Activated CD4-positive, alpha-beta T cell treated with anti-CD3 and anti-CD28 coated beads for 4 hours (primary cell): ENCODE data around the gene S1PR3.
"Not testable (repeated sequence)": the region's sequence is repeated elsewhere in the genome, so short reads cannot be mapped to it uniquely, and the experiment has no call there.

Experiments
- DNase-seq, 2 donors: peaks; one replicate each; pipeline ENCODE4 v3.0.0-alpha.2; 2020

The S1PR3 gene

DNA sequence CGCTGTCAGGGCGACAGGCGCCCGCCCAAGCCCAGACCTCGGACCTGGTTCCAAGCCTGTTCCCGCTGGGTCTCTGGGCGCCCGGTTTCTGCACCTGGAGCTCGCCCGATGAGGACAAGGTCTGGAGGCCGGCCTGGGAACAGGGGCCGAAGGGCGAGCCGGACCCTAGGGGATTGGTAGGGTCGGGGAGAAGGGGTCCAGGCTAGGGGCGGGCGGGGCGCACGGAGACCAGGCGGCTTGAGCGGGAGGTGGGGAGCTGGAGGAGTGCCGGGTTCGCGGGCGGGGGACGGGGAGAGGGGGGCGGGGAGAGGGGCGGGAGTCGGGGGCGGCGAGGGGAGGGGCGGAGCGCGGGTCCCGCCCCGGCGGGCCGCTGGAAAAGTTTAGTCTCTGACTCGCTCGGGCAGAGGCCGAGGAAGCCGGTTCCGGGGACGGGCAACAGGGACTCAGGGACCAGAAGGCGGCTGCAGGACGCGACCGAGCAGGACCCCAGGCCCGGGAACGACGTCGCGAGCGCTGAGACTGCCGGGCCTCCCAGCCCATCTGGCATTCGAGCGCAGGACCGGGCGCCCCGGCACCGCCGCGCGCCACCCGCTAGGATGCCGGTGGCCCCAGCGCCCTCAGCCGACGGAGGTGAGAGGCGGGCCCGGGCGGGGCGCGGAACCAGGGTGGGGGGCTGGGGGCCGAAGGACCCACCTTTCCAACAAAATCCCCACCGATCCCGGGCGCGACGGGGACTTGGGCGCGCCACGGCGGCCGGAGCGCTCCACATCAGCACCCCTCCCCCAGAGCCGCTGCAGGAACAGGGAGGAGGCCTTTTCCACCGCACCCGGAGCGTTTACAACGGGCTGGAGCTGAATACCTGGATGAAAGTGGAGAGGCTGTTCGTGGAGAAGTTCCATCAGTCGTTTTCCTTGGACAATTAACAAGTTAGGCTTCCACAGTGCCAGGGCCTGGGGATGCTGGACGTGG lies at the start of gene S1PR3:
S1PR3 (plus strand) TSS at position 403 of the 969 bp plus-strand sequence. CDS start 9,733 bp downstream, outside the sequence.
- peak; percentile 24 to 35 for DNase-seq

DNA sequence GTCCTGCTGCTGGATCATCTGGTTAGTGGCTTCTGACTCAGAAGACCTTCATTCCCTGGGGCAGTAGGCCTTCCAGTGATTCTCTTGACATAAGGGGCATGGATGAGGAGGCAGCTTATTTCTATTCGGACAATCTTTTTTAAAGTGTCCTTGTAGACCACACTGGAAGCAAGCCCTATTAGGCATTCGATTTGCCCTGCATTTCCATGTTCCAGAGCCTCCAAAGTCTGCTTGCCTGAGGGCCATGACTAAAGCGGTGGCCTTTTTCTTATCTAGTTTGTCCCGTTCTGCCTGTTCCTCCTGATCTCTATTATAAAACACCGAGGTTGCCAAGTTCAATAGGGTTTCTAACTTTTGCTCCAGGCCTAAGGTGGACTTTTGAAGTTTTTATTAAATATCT lies 49.7 kb upstream of the S1PR3 start:
- DNase-seq = not testable (repeated sequence)

DNA sequence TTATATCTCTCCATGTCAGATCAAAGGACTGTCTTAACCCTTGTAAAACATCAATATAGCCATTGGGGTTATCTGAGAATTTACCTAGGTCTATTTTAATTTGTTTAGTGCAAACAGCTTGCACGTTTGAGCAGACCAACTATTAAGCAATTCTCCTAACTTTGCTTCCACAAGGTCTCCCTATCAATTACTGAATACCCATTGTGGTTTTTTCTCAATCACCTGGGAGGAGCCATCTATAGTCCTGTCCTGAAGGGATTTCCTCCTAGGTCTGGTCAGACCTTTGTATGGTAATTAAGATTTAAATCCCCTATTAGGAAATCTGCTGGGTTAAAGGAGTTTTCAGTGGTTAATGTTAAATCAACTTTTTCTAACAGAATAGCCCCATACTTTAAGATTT lies 48.9 kb upstream of the S1PR3 start:
- DNase-seq = no peak

DNA sequence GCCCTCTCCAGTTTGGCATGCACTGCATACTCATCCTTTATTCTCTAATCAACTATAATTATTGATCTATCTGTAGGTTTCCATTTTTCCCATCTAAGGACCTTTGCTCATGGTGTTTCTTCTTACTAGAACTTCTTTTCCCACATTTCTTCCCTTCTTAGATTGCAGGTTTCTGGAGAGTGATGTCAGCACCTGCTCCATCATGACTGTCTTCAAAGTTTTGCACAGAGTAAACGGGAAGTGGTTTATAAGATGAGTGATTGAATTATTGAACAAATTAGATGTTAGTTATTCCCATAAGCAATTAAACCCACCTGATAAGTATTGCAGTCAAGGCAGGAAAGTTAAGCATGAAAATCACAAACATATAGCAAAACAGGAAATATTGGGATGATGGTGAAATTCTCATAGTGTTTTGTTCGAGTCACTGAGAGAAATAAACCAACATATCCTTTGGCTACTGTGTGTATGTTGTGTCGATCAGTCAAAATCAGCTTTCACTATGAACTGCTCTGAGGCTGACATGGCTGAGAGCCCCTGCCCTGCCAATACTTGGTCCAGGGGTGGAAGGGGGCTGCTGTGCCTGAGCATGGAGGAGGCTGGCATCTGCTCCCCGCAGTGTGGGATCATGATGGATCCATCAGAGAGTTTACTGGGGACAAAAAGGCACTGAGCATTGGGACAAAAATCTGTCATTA lies 45.5 kb upstream of the S1PR3 start:
- no peak for DNase-seq

DNA sequence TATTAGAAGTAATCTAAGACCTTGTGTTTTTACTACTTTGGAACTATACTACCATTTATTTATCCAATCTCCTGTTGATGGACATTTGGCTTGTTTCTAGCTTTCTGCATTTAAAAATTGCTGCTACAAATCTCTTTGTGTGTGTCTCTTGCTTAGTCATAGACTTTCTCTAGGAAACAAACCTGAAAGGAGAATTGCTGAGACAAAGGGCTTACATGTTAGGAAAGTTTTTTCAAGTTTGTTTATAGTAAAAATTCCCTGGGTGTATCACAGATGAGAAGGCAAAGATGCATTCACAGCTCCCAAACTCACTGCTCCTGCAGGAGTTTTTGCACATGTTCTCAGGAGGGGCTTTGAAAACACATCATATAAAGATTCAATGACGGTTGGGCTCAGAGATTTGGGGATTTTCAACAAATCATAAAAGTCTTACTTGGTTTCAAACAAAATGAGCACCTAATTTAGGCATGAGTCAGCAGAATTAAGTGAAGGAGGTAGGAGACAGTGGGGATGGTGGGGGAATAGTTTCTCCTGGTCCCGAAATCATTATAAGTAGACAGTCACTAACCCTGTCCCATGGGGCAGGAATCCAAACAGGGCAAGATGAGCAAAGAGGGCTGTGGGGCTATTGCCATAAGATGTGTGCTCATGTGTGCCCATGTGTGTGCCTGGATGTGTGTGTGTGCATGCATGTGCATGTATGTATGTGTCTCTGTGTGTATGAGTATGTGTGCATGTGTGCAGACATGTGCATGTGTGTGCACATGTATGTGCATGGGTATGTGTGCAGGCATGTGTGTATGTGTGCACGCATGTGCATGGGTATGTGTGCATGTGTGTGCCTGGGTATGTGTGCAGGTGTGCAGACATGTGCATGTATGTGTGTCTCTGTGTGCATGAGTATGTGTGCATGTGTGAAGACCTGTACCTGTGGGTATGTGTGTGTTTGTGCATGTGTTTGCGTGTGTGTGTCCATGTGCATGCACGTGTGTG lies 43.4 kb upstream of the S1PR3 start:
- DNase-seq = no peak

DNA sequence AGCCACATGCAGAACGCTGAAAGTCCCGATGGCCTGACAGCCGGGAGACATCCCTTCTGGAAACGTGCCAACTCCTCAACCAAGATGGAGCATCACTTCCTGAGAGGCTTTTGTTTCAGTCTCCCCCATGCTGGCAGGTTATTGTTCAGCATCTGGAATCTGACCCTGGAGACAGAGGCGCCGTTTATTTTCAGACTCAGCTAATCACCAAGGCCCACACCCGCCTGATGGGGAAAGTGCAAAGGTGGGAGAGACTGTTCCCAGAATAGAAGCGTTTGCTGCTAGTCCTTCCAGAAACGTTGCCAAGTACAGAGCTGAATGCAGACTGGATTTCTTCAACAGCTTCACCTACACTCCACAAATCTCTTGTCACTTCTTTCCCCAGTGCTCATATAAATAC lies 41.8 kb upstream of the S1PR3 start:
- no peak for DNase-seq

DNA sequence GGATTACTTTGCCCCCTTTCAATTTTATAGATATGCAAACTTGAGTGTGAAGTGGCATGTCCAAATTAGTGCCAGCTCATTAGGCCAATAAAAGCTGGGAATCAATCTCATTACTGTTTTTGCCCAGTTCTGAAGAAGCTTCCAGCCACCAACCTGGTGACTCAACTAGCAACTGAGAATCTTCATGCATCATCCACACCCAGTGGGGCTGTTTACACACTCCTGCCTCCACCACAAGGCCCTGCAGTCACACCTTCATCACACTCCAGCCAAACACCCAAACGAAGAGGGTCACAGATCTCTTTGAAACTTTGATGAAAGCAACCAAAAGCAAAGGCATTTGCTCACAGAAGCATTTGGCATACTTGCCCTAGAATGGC lies 41.3 kb upstream of the S1PR3 start:
- DNase-seq = no peak

DNA sequence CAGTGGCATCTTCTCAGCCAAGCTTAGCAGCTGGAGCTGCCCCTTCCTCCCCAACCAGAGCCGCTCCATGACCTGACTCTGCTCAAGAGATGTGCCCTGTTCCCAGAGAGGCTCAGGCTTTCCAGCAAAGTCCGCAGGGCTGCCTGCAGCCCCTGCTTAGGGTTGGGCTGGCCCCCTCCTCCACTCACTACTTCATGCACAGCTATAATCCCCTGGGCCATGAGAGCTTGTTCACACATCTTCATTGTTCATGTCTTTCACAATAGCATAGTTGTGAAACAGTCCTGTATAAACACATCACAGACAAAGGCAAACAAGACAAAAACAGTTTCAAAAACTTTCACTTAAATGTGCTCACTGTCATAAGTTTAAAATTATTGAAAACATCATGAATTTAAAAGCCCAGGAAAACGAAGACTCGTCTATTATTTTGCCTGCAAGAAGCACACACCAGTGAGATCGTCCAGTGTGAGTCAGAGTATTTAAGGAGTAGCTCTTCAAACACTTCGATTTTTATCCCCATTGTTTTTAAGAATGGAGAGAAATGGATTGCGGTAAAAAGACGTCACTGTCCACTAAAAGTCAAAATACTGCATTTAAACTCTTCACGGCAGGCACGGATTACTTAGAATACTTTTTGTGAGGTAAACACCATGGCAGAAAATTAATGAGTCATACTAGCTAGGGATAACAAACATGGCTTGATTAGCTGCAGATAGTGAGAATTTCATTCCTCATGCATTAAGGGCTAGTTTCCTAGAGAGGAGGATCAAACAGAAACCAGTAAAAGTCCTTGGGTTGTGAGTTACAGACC lies 40.7 kb upstream of the S1PR3 start:
- DNase-seq = no peak

DNA sequence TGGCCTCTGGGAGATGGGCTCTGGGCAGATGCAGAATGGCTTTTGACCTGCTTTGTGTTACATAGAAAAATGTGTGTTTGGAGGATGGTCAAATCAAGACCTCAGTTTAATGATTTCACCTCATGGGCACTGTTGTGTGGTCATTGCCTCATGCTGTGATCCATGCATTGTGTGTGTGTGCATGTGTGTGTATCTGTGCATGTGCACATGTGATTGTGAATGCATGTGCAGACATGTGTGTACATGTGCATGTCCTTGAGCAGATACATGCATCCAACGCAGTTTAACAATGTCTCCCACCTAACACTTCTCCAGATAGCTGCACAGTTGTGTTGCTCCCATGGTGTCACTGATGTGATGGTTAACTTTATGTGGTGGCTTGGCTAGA lies 40.1 kb upstream of the S1PR3 start:
- DNase-seq = no peak

DNA sequence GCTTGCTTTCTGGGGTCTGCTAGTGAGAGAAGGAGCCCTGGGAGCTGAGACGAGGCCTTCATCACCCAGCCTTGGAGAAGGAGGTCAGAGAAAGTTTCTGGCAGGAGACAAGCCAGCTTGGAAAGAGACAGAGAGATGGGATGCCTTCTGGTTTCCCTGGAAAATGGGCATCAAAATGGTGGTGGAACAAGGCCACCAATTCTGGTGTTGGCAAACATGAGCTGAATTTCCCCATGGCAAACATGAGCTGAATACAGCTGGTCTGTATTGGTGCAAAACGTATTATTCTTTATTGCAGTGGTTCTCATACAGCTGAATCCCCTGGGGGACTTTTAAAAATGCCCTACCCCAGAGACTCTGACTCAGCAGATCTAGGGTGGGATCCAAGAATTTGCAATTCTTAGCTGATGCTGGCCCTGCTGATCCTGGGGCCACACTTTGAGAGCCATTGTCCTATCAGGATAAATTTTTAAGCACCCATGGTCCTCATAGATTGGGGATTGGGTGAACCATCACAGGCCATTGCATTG lies 39.1 kb upstream of the S1PR3 start:
- no peak for DNase-seq

DNA sequence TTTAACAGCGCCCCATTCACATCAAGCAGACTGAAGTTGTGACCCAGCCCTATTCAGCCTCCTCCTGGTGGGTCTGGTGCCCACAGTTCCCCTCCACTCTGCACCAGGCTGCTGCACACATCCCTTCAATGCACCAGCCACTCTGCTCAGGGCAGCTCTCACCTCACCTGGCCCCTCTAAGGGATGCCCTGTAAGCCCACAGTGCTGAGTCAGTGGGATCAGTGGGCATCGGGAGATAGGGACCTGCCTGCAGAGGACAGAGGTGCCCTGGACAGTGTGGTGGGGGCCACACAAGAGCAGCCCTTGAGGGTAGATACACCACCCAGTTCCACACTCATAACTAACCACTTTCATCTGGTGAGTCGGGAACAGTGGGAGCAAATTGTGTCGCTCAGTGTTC lies 38.3 kb upstream of the S1PR3 start:
- no peak for DNase-seq

DNA sequence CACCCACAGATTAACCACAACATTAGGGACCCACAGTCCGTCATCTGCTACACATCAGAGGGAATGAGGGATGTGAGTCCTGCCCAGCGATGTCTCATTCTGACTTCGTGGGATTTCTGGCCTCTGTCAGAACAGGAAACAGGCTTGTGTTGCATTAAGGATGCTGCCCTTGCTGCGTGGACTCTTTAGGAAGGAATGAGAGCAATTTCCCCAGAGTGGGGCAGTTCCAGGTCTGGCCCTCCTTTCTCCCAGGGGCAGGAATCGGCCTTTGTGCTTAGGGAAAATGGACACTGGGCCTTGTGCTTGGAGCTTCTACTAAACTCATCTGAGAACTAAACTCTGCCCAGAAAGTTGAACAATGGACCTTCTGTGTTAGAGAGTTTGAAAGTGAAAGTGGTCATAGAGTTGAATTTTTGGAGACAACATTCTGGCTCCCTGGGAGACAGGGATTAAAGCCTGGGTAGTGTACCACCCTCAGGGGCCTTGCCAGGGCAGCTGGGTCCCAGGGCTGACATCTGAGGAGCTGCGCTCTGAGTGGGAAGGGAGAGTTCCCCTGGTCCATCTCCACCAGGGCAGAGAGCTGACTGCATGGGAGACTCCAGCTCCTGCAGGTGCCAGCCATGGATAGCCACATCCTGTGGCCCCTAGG lies 37.8 kb upstream of the S1PR3 start:
- no peak for DNase-seq

DNA sequence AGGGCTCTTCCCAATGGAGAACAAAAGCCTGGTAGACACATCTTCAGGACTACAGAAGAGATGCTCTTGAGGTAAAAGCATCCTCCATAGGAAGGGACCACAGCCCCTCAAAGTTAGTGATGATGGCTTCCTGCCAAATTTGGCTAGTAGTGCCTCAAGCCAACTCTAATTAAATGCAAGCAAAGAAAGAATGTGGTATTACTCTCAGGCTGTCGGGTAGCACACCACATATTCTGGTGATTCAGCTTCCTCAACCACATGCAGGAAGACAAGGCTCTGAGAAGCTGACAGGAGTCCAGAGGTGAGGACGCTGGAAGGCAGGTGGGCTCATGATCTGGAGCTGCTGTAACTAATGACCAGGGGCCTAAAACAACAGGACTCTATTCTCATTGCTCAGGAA lies 37.2 kb upstream of the S1PR3 start:
- DNase-seq = no peak

DNA sequence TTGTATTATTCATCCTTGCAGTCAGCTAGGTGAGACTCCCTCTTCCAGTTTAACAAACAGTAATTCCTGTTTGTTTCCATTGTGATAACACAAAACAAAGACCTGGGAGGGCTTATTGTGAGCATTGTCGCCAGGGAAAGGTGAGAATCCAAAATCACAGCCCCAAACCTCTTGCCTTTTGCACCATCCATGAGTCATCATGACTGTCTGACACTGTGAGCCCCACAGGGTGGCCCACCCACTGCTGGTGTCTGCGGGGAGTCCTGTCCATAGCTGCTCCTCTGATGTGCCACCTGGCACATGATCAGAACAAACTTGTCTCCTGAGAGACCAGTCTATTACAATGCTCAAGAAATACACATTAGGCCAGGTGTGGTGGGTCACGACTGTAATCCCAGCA lies 33.7 kb upstream of the S1PR3 start:
- DNase-seq = no peak

DNA sequence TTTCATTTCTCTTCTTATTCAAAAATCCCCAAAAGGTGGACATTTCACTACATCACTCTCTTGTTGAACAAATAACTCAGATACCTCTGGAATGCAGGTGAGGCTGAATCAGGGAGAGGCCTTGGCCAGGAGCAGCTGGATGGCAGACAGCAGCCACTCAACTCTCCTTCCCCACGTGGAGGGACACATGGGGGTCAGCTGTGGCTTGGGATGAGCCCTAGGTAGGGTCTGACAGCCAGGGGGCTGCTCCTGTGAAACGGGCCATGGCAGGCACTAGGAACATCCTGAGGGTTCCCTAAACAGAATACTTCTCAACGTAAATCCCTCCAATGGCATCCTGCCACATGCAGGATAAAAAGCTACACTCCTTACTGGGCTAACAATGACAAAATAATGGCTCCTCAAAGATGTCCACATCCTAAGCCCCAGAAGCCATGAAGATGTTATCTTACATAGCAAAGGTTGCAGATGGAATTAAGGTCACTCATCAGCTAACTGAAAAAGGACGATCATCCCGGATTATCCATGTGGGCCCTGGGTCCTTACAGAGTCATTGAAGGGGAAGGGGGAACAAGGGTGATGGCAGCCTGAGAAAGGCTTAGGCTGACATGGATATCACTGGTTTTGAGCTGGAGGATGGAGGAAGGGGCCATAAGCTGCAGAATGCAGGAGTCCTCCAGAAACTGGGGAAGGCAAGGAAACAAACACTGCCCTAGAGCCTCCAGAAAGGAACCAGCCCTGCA lies 31.4 kb upstream of the S1PR3 start:
- no peak for DNase-seq

DNA sequence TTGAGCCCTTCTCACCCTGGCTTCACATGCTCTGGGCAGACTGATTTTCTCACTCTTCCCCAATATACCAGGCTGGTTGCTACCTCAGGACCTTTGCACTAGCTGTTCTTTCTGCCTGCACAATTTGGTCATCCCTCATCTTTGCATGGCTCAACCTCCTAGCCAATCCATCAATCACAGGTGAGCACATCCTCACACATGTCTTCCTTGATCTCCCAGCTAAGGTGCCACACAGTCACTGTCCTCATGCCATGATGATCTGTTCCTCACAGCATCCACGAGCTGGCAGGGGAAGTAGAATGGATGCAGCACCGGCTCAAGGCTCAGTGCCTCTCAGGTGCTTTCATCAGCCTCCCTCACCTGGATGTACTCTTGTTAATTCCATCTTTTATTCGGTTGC lies 30.6 kb upstream of the S1PR3 start:
- no peak for DNase-seq

DNA sequence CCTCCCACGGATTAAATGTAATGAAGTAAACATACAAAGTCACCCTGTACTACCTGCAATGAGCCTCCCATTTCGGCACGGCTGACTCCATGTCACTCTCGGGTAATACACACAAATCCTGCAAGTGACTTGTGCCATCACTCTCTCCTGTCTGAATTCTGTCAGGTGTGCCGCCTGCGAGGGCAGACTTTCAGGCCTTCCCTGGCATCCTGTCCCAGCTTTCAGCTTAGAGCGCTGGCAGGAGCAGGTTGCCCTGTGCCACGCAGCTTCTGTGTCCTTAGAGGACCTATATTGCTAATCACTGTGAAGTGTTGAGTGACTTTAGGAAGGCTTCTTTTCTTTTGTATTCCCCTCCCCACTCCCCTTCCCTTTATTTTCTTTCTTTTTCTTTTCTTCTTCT lies 25.8 kb upstream of the S1PR3 start:
- no peak for DNase-seq

DNA sequence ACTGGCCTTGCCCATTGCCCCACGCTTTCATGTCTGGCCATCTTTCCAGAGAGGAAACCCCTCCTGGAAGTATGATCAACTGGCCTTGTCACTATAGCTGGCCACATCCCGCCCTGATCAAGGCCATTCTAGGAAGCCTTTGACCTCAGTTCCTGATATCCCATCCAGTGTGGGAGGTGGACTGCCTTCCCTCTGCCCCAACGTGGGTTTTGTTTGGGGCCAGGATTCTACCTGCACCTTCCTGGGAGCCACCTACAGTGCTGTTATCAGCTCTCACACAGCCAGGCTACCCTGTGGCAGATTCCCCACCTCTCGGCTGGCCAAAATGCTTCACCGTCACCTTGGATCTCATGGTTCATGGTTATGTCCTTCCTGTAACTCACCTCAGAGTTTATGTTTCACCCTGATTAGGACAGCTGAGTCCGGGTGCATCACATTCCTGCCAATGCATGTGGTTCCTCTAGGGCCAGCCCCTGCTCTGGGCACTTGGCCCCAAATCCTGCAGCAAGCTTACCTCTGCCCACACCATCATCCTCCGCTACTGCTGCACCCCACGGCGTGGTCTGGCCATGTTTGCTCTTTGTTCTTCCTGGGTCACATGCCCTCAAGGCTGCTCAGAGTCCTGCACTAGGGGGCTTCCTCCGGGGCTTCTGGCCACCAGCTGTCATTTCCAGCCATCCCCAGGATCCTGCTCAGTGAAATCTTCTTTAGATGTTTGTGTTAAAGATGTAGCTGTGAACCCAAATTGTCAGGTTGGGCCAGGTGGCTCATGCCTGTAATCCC lies 24.2 kb upstream of the S1PR3 start:
- no peak for DNase-seq

DNA sequence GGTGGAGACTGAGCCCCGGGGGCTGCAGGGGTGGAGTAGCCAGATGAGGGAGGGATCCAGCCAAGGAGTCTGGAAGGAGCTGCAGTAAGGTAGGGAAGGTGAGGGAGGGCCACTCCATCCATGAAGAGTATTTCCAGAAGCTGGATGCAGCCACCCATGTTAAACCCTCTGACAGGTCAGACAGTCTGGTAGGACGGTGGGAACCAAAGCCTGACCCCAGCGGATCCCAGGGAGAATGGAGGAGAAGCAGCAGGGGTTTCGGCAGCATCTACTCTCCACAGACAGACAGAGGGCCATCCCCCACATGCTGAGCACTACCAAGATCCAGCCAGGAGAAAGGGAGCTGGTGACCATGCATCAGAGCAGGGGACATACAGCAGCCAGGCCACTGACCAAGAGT lies 22.5 kb upstream of the S1PR3 start:
- DNase-seq = no peak
